Muscle of leg (tissue), 11 donors: ENCODE measurements around the gene RNU5B-1. TPM values are rescaled to one million over a fixed set of nuclear protein-coding genes. Genes with fewer than 3 reads are reported as not detected.
A peak's percentile ranks its signal among the peaks of the same experiment; 100 is the strongest.

Experiments used
- DNase-seq: peaks from one replicate; pipeline ENCODE4 v3.0.0; 2013
- H3K27ac ChIP-seq: one replicate; pipeline ENCODE4 v1.5.1; 2013; ENCODE audit warnings: mild to moderate bottlenecking, low read length, control low read depth
- H3K27me3 ChIP-seq: one replicate; pipeline ENCODE4 v1.6.1; 2013; ENCODE audit warnings: low read length; ENCODE audit not compliant: control insufficient read depth, insufficient read depth
- H3K36me3 ChIP-seq: one replicate; pipeline ENCODE4 v1.6.1; 2013; ENCODE audit warnings: low read length; ENCODE audit not compliant: control insufficient read depth, insufficient read depth
- H3K4me1 ChIP-seq: one replicate; pipeline ENCODE4 v1.6.1; 2013; ENCODE audit warnings: low read length; ENCODE audit not compliant: control insufficient read depth, insufficient read depth
- H3K4me3 ChIP-seq: one replicate; pipeline ENCODE4 v1.5.1; 2013; ENCODE audit warnings: low read length, control low read depth
- H3K9me3 ChIP-seq: replicated peaks from 2 replicates; pipeline ENCODE4 v1.6.1; 2013; ENCODE audit warnings: low read depth, low read length; ENCODE audit not compliant: control insufficient read depth
- WGBS: methylation state at CpG from one replicate; pipeline ENCODE4 v1.1.5; 2013; ENCODE audit warnings: missing lambda C conversion rate; ENCODE audit not compliant: insufficient coverage; 5-methylcytosine and 5-hydroxymethylcytosine counted together
- polyA plus RNA-seq, 8 donors: library from polyadenylated mRNA; unstranded; fragments of 120-200 nt; gene quantifications; one replicate each; pipeline versions ENCODE4 v1.2.1 to v1.2.3, GENCODE V29; 2013; ENCODE audit warnings: inconsistent platforms in 1 of 8, low replicate concordance in 1 of 8; ENCODE audit not compliant: insufficient read length in 8 of 8, insufficient read depth in 1 of 8
- total RNA-seq: library from RNA; stranded (reverse); fragments of 120-200 nt; gene quantifications from one replicate; pipeline ENCODE4 v1.2.4, GENCODE V29; 2013

RNU5B-1 gene
- total and polyA plus RNA-seq, 9 donors = 283 TPM; not detected in 8

DNA sequence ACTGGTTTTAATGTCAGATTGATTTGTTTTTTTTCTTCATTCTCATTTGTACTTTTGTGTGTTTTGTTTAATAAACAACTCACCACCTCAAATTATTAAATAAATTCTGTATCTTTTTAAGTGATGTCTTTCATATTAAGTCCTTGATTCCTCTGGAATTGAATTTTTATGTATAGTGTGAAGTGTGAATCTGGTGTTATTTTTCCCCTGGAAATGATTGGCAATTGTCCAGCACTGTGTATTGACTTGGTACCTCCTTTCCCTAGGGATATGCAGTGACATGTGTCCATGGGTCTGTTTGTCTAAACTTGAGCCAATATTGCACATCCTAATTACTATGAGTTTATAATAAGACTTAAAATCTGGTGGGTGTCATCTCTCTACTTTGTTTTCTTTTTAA is 2.1 kb downstream of the RNU5B-1 start:
- Histone ChIP-seq H3K9me3 (no peaks in the 10 kb centered on the region), H3K27me3 (no peaks in the 10 kb centered on the region), H3K4me3 (no peak overlapping the region), H3K4me1 (peaks cover 14% of the 10 kb centered on the region), H3K27ac (no peak overlapping the region), H3K36me3 (no peaks in the 10 kb centered on the region)
- no peak for DNase-seq

- H3K4me3 ChIP-seq = no peak overlapping the region
- DNase-seq = no peak
- H3K36me3 ChIP-seq = no peaks in the 10 kb centered on the region
- H3K27me3 ChIP-seq = no peaks in the 10 kb centered on the region
- peaks cover 24% of the 10 kb centered on the region for H3K4me1 ChIP-seq
- WGBS = 85% methylated on average over 5 of the region's 6 CpGs
- no peaks in the 10 kb centered on the region for H3K9me3 ChIP-seq
- H3K27ac ChIP-seq = no peak overlapping the region
These were observed 3.5 kb downstream of the RNU5B-1 start for GRCh38 chr15:65307978-65308377.

DNA sequence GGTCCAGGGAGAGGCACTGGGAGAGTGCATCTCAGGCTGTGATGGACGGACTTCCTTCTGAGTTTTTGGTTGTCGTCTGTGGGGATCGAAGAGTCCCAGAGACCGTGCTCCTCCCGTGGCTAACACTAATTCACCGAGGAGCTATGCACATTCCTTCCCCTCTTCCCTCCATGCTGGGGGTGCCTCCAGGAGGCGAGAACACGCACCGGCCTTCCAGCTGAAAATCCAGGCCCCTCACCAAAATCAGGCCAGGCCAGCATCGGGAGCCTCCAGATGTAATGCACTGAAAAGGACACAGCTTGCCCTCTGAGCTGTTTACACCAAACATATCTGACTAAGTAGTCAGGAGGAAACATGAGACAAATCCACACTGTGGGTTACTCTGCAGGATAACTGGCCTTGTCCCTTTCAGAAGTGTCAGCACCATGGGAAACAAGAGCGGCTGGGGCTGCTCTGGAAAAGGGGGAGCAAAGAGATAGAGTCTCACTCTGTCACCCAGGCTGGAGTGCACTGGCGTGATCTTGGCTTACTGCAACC is 5.5 kb downstream of the RNU5B-1 start:
- Histone ChIP-seq H3K36me3 (no peaks in the 10 kb centered on the region), H3K27me3 (no peaks in the 10 kb centered on the region), H3K27ac (no peak overlapping the region), H3K9me3 (no peaks in the 10 kb centered on the region), H3K4me1 (peaks cover 18% of the 10 kb centered on the region), H3K4me3 (no peak overlapping the region)
- WGBS = 70% methylated on average over 6 of the region's 12 CpGs
- no peak for DNase-seq

- Histone ChIP-seq H3K9me3 (no peaks in the 10 kb centered on the region), H3K4me3 (no peak overlapping the region), H3K4me1 (peaks cover 14% of the 10 kb centered on the region), H3K36me3 (no peaks in the 10 kb centered on the region), H3K27me3 (no peaks in the 10 kb centered on the region), H3K27ac (no peak overlapping the region)
- 98% methylated on average over 8 of the region's 10 CpGs for WGBS
- no peak for DNase-seq
These were observed 6.1 kb downstream of the RNU5B-1 start for GRCh38 chr15:65310431-65311137.

GRCh38 chr15:65311760-65312159 is 7.3 kb downstream of the RNU5B-1 start:
- H3K27ac ChIP-seq = no peak overlapping the region
- H3K27me3 ChIP-seq = no peaks in the 10 kb centered on the region
- no peak overlapping the region for H3K4me3 ChIP-seq
- H3K4me1 ChIP-seq = peaks cover 14% of the 10 kb centered on the region
- H3K36me3 ChIP-seq = no peaks in the 10 kb centered on the region
- DNase-seq = no peak
- no peaks in the 10 kb centered on the region for H3K9me3 ChIP-seq
- 36% methylated on average over 3 of the region's 3 CpGs for WGBS

DNA sequence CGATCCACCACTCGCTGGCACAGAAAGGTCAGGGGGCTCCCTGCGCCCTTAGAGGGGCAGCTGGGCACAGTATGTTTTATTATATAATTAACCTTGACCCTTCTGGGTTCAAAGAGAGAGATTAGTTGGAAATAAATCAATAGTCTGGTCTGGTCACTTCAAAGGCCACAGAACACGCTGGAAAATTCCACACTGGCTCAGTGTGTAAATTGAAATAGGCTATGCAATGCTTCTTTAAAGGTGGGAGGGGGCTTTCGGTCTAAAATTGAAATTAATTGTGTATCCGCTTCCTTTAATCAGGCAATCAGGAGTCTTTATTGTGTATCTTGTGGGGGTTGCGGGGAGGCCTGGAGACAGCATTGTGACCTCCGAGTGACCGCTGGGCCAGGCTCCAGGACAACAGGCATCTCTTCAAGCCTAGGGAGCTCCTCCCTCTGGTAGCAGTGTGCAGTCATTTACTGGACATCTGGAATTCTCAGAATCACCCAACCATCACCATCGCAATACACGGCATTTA is 8.0 kb downstream of the RNU5B-1 start:
- H3K4me1 ChIP-seq = peaks cover 14% of the 10 kb centered on the region
- peak; percentile 83 for DNase-seq
- H3K27me3 ChIP-seq = no peaks in the 10 kb centered on the region
- H3K27ac ChIP-seq = peak overlapping the region; percentile 20
- H3K36me3 ChIP-seq = no peaks in the 10 kb centered on the region
- H3K4me3 ChIP-seq = no peak overlapping the region
- WGBS = 38% methylated on average over 3 of the region's 11 CpGs
- H3K9me3 ChIP-seq = no peaks in the 10 kb centered on the region

DNA sequence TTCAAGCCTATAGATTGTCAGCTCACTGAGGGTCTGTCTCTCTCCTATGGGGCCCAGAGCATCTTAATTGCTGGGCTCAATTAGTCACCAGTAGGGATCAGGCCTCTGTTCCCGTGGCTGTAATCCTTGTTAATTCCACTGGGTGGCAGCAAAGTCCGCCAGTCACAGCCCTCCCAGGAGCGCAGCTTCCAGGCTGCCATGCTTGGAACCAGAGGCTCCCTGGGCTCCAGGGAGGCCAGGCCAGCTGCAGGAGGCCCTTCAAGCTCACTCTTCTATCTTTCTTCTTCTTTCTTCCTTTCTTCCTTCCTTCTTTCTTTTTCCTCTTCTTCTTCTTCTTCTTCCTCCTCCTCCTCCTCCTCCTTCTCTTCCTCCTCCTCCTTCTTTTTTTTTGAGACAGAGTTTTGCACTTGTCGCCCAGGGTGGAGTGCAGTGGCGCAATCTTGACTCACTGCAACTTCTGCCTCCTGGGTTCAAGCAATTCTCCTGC is 14.4 kb downstream of the RNU5B-1 start:
- no peak overlapping the region for H3K4me3 ChIP-seq
- peaks cover 3% of the 10 kb centered on the region for H3K27me3 ChIP-seq
- H3K4me1 ChIP-seq = peaks cover 13% of the 10 kb centered on the region
- peak; percentile 90 for DNase-seq
- 29% methylated on average over 5 of the region's 5 CpGs for WGBS
- H3K36me3 ChIP-seq = no peaks in the 10 kb centered on the region
- H3K27ac ChIP-seq = no peak overlapping the region
- no peaks in the 10 kb centered on the region for H3K9me3 ChIP-seq

DNA sequence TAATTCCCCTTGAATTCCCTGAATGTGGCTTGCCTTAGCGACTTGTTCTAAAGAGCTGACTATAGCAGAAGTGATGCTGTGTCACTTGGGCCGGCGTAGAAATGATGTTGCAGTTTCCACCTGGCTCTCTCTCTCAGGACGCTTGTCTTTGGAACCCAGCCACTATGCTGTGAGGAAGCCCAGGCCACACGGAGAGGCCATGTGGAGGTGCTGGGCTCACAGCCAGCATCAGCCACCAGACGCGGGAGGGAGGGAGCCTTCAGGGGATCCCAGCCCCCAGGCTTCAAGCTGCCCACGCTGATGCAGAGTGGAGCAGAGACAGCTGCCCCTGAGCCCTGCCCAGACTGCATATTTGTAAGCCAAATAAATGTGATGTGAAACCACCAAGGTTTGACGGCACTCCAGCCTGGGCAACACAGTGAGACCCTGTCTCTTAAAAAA is 18.6 kb downstream of the RNU5B-1 start:
- Histone ChIP-seq H3K9me3 (no peaks in the 10 kb centered on the region), H3K4me3 (no peak overlapping the region), H3K4me1 (peaks cover 22% of the 10 kb centered on the region), H3K27ac (no peak overlapping the region), H3K36me3 (no peaks in the 10 kb centered on the region), H3K27me3 (peaks cover 3% of the 10 kb centered on the region)
- 4% methylated on average over 7 of the region's 9 CpGs for WGBS
- peak; percentile 88 for DNase-seq

DNA sequence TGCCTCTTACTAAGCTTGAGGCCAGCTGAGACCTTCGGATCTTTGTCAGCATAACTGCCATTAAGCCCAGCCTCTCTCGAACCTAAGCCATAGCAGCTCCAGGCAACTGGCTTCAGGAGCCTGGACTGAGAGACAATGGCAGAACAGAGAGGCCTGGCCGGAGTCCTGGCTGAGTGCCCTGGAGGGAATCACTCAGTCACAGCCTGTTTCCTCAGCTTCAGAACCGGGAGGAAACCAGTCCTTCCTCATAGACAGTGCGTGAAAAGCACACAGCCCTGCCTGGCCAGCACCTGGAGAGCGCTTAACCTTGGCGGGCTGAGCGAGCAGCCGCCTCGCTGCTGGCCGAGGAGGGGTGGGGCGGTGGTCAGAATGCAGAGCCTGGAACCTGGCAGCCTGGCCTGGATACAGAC is 21.6 kb downstream of the RNU5B-1 start:
- H3K27me3 ChIP-seq = peaks cover 3% of the 10 kb centered on the region
- no peak overlapping the region for H3K4me3 ChIP-seq
- peak overlapping the region; percentile 7 for H3K27ac ChIP-seq
- 9% methylated on average over 12 of the region's 12 CpGs for WGBS
- DNase-seq = peak; percentile 45
- peaks cover 23% of the 10 kb centered on the region for H3K4me1 ChIP-seq
- peaks cover 10% of the 10 kb centered on the region for H3K36me3 ChIP-seq
- no peaks in the 10 kb centered on the region for H3K9me3 ChIP-seq

- DNase-seq = no peak
- H3K9me3 ChIP-seq = no peaks in the 10 kb centered on the region
- WGBS = 71% methylated on average over 1 of the region's 2 CpGs
- no peak overlapping the region for H3K4me3 ChIP-seq
- H3K27ac ChIP-seq = no peak overlapping the region
- no peaks in the 10 kb centered on the region for H3K27me3 ChIP-seq
- peaks cover 10% of the 10 kb centered on the region for H3K36me3 ChIP-seq
- H3K4me1 ChIP-seq = peaks cover 23% of the 10 kb centered on the region
These were observed 22.3 kb downstream of the RNU5B-1 start for GRCh38 chr15:65326818-65327217.
